ENCODE measurements around the gene LIAS. TPM values are rescaled to one million over a fixed set of nuclear protein-coding genes. Genes with fewer than 3 reads are reported as not detected.

The LIAS gene
- total and polyA plus RNA-seq, 10 of the 15 experiments (the other 5 are each of a cell fraction or from before 2014, with no cell fraction given) = 17.9 to 32.3 (median 26.4) TPM

DNA sequence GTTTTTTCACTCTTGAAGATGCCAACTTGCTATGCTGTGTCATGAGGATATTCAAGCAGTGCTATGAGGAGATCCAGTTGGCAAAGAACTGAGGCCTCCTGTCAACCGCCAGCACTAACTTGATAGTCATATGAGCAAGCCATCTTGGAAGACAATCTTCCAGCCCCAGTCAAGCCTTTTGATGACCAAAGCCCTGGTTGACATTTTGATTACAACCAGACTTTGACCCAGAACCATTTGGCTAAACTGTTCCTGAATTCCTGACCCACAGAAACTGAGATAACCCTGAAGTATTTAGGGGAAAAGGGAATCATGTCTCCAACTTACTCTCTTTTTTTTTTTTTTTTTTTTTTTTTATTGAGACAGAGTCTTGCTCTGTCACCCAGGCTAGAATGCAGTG lies 35.5 kb downstream of the LIAS start:
- DNase-seq (ENCODE audit: low read depth, low spot score) (no peak), ATAC-seq (no peak), FAIRE-seq (no peak)
- Histone ChIP-seq H3K4me2 (ENCODE audit: control insufficient read depth, insufficient read depth) (no peak overlapping the region), H3K27ac (ENCODE audit: control insufficient read depth, insufficient read depth) (no peak overlapping the region), H3K27me3 (replicated peaks in 1 of 2; ENCODE audit: control insufficient read depth in 2 of 2, insufficient read depth in 2 of 2, low read length in 1 of 2) (no peaks in the 10 kb centered on the region), H2AFZ (ENCODE audit: control insufficient read depth, low read depth, low read length) (no peak overlapping the region), H3K4me1 (ENCODE audit: control insufficient read depth, insufficient read depth, low read length) (no peaks in the 10 kb centered on the region), H4K20me1 (ENCODE audit: control insufficient read depth, insufficient read depth) (no peaks in the 10 kb centered on the region), H3K79me2 (ENCODE audit: control insufficient read depth, insufficient read depth, low read length) (no peaks in the 10 kb centered on the region), H3K9me3 (replicated peaks; ENCODE audit: control insufficient read depth, insufficient read depth, low read length) (no peaks in the 10 kb centered on the region), H3K4me3 (no peak overlapping the region), H3K36me3 (ENCODE audit: control insufficient read depth in 2 of 2, insufficient read depth in 2 of 2, low read length in 1 of 2) (no peaks in the 10 kb centered on the region), H3K9ac (ENCODE audit: control insufficient read depth, insufficient read depth, low read length) (no peak overlapping the region)
- in situ Hi-C loops (cut with MboI) = no loop called here
- no TSS peak for BruUV-seq (replicated peaks)
- no peak for TF ChIP-seq FOXK2 (IDR thresholded peaks at IDR 0.05)
- no peak for TF ChIP-seq ATF7 (IDR thresholded peaks at IDR 0.05; ENCODE audit: low read depth)
- TF ChIP-seq CBX3 (IDR thresholded peaks at IDR 0.05; ENCODE audit: borderline replicate concordance, low read depth) = no peak
- no peak for TF ChIP-seq BRCA1 (IDR thresholded peaks at IDR 0.05; ENCODE audit: low read depth, low read length)
- TF ChIP-seq SIX5 (IDR thresholded peaks at IDR 0.05; ENCODE audit: low read depth, low read length, severe bottlenecking) = no peak
- no peak for TF ChIP-seq STAT3 (IDR thresholded peaks at IDR 0.05; ENCODE audit: low read depth, low read length)
- ChIA-PET SMC1A (ENCODE audit: uncharacterized antibody, unreplicated experiment) (interaction anchor here (0.6 to 1.3 kb wide), 2 partner anchors 25 to 115 kb away, joined by 3 read pairs; no protein-coding TSS in a partner anchor), POLR2A (no interaction called here), RAD21 (ENCODE audit: unreplicated experiment) (no interaction called here), CTCF (no interaction called here)
- 83% methylated on average over 1 of the region's 1 CpG for WGBS (ENCODE audit: insufficient coverage, insufficient replicate concordance, low lambda C conversion rate, missing lambda C conversion rate)
- intact Hi-C loops (cut with micrococcal nuclease; ENCODE audit: unreplicated experiment) = no loop called here

DNA sequence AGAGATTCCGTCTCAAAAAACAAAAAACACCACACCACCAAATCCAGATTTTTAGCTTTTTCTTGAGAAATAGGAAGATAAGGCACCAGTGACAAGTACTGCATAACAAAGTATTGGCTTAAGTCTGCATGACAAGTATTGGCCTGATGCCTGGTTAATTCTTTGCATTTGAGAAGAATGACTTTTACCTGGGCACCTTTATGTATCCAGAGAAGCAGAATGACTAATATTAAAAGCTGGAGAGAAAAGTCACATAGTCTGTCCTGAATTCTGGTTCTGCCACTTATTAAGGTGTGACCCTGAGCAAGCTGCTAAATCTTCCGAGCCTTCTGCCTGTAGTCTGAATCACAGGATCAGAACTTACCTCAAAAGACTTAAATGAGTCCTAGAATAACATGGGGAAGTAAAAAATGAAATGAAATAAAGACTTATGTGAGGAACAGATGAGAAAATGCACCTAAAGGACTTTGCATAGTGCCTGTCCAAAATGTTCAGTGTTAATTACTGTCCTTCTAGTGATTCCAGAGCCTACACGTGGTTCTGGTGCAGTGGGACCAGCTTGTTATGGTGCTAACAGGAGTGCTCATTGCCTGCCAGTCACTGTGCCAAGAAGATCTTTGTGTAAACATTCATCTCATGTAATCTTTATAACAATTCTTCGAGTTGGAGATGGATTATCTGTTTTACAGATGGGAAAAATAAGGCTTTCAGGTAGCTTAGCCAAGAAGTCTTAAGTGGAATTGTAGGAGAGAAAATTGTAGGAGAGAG lies 36.8 kb downstream of the LIAS start:
- ATAC-seq (no peak), FAIRE-seq (no peak), DNase-seq (ENCODE audit: low read depth, low spot score) (no peak)
- ChIA-PET POLR2A (no interaction called here), RAD21 (ENCODE audit: unreplicated experiment) (no interaction called here), SMC1A (ENCODE audit: uncharacterized antibody, unreplicated experiment) (interaction anchor here (1.3 kb wide), 1 partner anchor 26 kb away, joined by 3 read pairs; no protein-coding TSS in a partner anchor), CTCF (interaction anchor here (0.6 to 1.3 kb wide), 2 partner anchors 11 to 563 kb away, joined by 3 to 4 read pairs; no protein-coding TSS in a partner anchor)
- no TSS peak for BruUV-seq (replicated peaks)
- WGBS (ENCODE audit: insufficient coverage, insufficient replicate concordance, low lambda C conversion rate, missing lambda C conversion rate) = 96% methylated on average over 4 of the region's 4 CpGs
- Histone ChIP-seq H3K4me2 (ENCODE audit: control insufficient read depth, insufficient read depth) (no peak overlapping the region), H3K36me3 (ENCODE audit: control insufficient read depth in 2 of 2, insufficient read depth in 2 of 2, low read length in 1 of 2) (no peaks in the 10 kb centered on the region), H2AFZ (ENCODE audit: control insufficient read depth, low read depth, low read length) (no peak overlapping the region), H3K27ac (ENCODE audit: control insufficient read depth, insufficient read depth) (no peak overlapping the region), H3K9me3 (replicated peaks; ENCODE audit: control insufficient read depth, insufficient read depth, low read length) (no peaks in the 10 kb centered on the region), H3K9ac (ENCODE audit: control insufficient read depth, insufficient read depth, low read length) (no peak overlapping the region), H3K27me3 (replicated peaks in 1 of 2; ENCODE audit: control insufficient read depth in 2 of 2, insufficient read depth in 2 of 2, low read length in 1 of 2) (no peaks in the 10 kb centered on the region), H3K4me3 (no peak overlapping the region), H3K79me2 (ENCODE audit: control insufficient read depth, insufficient read depth, low read length) (no peaks in the 10 kb centered on the region), H4K20me1 (ENCODE audit: control insufficient read depth, insufficient read depth) (no peaks in the 10 kb centered on the region), H3K4me1 (ENCODE audit: control insufficient read depth, insufficient read depth, low read length) (no peaks in the 10 kb centered on the region)
- intact Hi-C loops (cut with micrococcal nuclease; ENCODE audit: unreplicated experiment) (no loop called here), in situ Hi-C loops (cut with MboI) (no loop called here)
- TF ChIP-seq, protein P1, sequence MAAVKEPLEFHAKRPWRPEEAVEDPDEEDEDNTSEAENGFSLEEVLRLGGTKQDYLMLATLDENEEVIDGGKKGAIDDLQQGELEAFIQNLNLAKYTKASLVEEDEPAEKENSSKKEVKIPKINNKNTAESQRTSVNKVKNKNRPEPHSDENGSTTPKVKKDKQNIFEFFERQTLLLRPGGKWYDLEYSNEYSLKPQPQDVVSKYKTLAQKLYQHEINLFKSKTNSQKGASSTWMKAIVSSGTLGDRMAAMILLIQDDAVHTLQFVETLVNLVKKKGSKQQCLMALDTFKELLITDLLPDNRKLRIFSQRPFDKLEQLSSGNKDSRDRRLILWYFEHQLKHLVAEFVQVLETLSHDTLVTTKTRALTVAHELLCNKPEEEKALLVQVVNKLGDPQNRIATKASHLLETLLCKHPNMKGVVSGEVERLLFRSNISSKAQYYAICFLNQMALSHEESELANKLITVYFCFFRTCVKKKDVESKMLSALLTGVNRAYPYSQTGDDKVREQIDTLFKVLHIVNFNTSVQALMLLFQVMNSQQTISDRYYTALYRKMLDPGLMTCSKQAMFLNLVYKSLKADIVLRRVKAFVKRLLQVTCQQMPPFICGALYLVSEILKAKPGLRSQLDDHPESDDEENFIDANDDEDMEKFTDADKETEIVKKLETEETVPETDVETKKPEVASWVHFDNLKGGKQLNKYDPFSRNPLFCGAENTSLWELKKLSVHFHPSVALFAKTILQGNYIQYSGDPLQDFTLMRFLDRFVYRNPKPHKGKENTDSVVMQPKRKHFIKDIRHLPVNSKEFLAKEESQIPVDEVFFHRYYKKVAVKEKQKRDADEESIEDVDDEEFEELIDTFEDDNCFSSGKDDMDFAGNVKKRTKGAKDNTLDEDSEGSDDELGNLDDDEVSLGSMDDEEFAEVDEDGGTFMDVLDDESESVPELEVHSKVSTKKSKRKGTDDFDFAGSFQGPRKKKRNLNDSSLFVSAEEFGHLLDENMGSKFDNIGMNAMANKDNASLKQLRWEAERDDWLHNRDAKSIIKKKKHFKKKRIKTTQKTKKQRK (IDR thresholded peaks at IDR 0.05; ENCODE audit: low read depth, low read length) = no peak
- TF ChIP-seq EED (IDR thresholded peaks at IDR 0.05; ENCODE audit: low read depth) = no peak

Measured in GM12878 (cell line).